ENCODE data around the gene INPP5D. TPM values are rescaled to one million over a fixed set of nuclear protein-coding genes. Genes with fewer than 3 reads are reported as not detected.

Gene INPP5D
- total RNA-seq, 2 donors from 2014 or later = 0.66 to 3.0 TPM

GRCh38 chr2:233112776-233113452 is 52.8 kb downstream of the INPP5D start:
- H3K4me1 Mint-ChIP-seq = peaks cover 17% of the 10 kb centered on the region
- no peaks in the 10 kb centered on the region for H3K36me3 ChIP-seq (ENCODE audit: control insufficient read depth, insufficient read depth, low read length)
- no peak for TF ChIP-seq CTCF (conservative IDR thresholded peaks at IDR 0.05)
- peaks cover 4% of the 10 kb centered on the region for H3K27me3 Mint-ChIP-seq (ENCODE audit: insufficient read depth)
- H3K4me1 ChIP-seq (ENCODE audit: control insufficient read depth, insufficient read depth, low read length) = no peaks in the 10 kb centered on the region
- H3K27me3 ChIP-seq (ENCODE audit: control insufficient read depth, insufficient read depth, low read length, poor library complexity, severe bottlenecking) = no peaks in the 10 kb centered on the region
- no peaks in the 10 kb centered on the region for H3K36me3 Mint-ChIP-seq (ENCODE audit: low read depth)
- no peak overlapping the region for H3K9ac ChIP-seq (ENCODE audit: extremely low read depth, low read length, poor library complexity, severe bottlenecking)
- H3K4me3 ChIP-seq (ENCODE audit: low read length) = no peak overlapping the region
- H3K27ac ChIP-seq (ENCODE audit: low read depth, low read length) = no peak overlapping the region
- H3K27ac Mint-ChIP-seq = no peak overlapping the region
- no peak for DNase-seq
- no peak overlapping the region for H3K4me3 Mint-ChIP-seq
- H3K9me3 Mint-ChIP-seq = no peaks in the 10 kb centered on the region
- no peaks in the 10 kb centered on the region for H3K9me3 ChIP-seq (ENCODE audit: control insufficient read depth, low read length)
- WGBS, 2 experiments (ENCODE audit: insufficient coverage in 1 of 2, insufficient read length in 1 of 2) = 92 to 95% methylated on average over 6 of the region's 6 CpGs

DNA sequence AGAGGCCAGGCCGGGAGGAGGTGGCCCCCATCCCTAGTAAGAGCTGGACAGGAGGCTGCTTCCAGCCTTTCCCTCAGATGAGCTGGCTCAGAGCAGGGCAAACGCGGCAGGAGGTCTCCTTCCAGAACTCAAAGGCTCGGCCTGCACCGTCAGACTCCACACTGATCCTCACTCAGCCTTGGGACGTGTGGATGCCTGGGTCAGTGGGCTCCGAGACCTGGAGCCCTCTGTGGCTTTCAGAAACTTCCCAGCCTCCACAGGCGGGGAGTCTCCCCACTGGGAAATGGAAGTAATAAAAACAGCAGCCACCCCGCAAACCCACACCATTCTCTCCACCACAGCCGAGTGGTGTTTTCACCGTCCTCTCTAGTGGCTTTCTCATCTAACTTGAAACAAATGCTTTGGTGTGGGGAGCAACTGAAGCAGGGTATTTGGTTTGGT is 54.3 kb downstream of the INPP5D start:
- no peaks in the 10 kb centered on the region for H3K9me3 ChIP-seq (ENCODE audit: control insufficient read depth, low read length)
- DNase-seq = no peak
- no peak overlapping the region for H3K4me3 ChIP-seq (ENCODE audit: low read length)
- WGBS, 2 experiments (ENCODE audit: insufficient coverage in 1 of 2, insufficient read length in 1 of 2) = 84 to 94% methylated on average over 3 to 11 of the region's 11 CpGs
- no peaks in the 10 kb centered on the region for H3K27me3 ChIP-seq (ENCODE audit: control insufficient read depth, insufficient read depth, low read length, poor library complexity, severe bottlenecking)
- H3K4me3 Mint-ChIP-seq = no peak overlapping the region
- no peaks in the 10 kb centered on the region for H3K36me3 ChIP-seq (ENCODE audit: control insufficient read depth, insufficient read depth, low read length)
- no peaks in the 10 kb centered on the region for H3K4me1 ChIP-seq (ENCODE audit: control insufficient read depth, insufficient read depth, low read length)
- H3K27ac Mint-ChIP-seq = no peak overlapping the region
- H3K4me1 Mint-ChIP-seq = peaks cover 17% of the 10 kb centered on the region
- no peak for TF ChIP-seq CTCF (conservative IDR thresholded peaks at IDR 0.05)
- no peak overlapping the region for H3K9ac ChIP-seq (ENCODE audit: extremely low read depth, low read length, poor library complexity, severe bottlenecking)
- no peak overlapping the region for H3K27ac ChIP-seq (ENCODE audit: low read depth, low read length)
- H3K27me3 Mint-ChIP-seq (ENCODE audit: insufficient read depth) = no peaks in the 10 kb centered on the region
- H3K36me3 Mint-ChIP-seq (ENCODE audit: low read depth) = no peaks in the 10 kb centered on the region
- no peaks in the 10 kb centered on the region for H3K9me3 Mint-ChIP-seq

DNA sequence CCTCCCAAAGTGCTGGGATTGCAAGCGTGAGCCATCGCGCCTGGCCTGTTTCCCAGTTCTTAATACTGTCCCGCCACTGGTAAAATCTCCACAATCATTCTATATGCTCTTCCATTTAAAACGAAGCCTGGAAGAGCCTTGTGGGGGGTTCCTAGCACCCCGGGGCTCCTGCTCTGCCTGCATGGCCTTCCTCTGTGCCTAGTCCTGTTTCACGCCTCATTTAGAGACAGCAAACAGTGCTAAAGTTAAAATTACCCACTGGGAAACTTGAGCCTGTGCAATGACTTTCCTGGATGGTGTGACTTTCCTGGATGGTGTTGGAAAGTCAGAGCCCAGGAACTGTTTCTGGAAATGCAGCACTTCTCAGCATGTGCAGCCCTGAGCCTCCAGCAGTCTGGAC is 55.0 kb downstream of the INPP5D start:
- TF ChIP-seq CTCF (conservative IDR thresholded peaks at IDR 0.05) = no peak
- Histone ChIP-seq H3K27me3 (ENCODE audit: control insufficient read depth, insufficient read depth, low read length, poor library complexity, severe bottlenecking) (no peaks in the 10 kb centered on the region), H3K4me3 (ENCODE audit: low read length) (no peak overlapping the region), H3K9ac (ENCODE audit: extremely low read depth, low read length, poor library complexity, severe bottlenecking) (no peak overlapping the region), H3K9me3 (ENCODE audit: control insufficient read depth, low read length) (no peaks in the 10 kb centered on the region), H3K27ac (ENCODE audit: low read depth, low read length) (no peak overlapping the region), H3K4me1 (ENCODE audit: control insufficient read depth, insufficient read depth, low read length) (no peaks in the 10 kb centered on the region), H3K36me3 (ENCODE audit: control insufficient read depth, insufficient read depth, low read length) (no peaks in the 10 kb centered on the region)
- Mint-ChIP-seq H3K36me3 (ENCODE audit: low read depth) (no peaks in the 10 kb centered on the region), H3K4me1 (peaks cover 17% of the 10 kb centered on the region), H3K9me3 (no peaks in the 10 kb centered on the region), H3K27me3 (ENCODE audit: insufficient read depth) (no peaks in the 10 kb centered on the region), H3K4me3 (no peak overlapping the region), H3K27ac (no peak overlapping the region)
- 76 to 82% methylated on average over 7 of the region's 7 CpGs for WGBS, 2 experiments (ENCODE audit: insufficient coverage in 1 of 2, insufficient read length in 1 of 2)
- DNase-seq = no peak
